ENCODE data around the gene FUOM. TPM values are rescaled to one million over a fixed set of nuclear protein-coding genes. Genes with fewer than 3 reads are reported as not detected.

Gene FUOM
- total RNA-seq, 2 donors from 2014 or later = 12.5 to 16.1 TPM

GRCh38 chr10:133318494-133319127 lies 39.2 kb downstream of the FUOM start:
- Histone ChIP-seq H3K4me1 (peaks cover 11% of the 10 kb centered on the region), H3K9me3 (no peaks in the 10 kb centered on the region), H3K27me3 (no peaks in the 10 kb centered on the region), H3K27ac (no peak overlapping the region), H3K4me3 (no peak overlapping the region), H3K36me3 (replicated peaks in 1 of 2; ENCODE audit: insufficient read depth in 1 of 2, low read depth in 2 of 2) (no peaks in the 10 kb centered on the region)
- peak; percentile 67 to 77 (median 68) for DNase-seq
- ATAC-seq = peak; percentile 93
- WGBS, 2 donors = 6 to 11% methylated on average over 17 to 50 of the region's 51 CpGs
- intact Hi-C loops (cut with DNase I) = no loop called here
- TF ChIP-seq POLR2A (IDR thresholded peaks at IDR 0.05) = no peak
- TF ChIP-seq CTCF (IDR thresholded peaks at IDR 0.05) = peak; percentile 65 to 81 (median 72)

GRCh38 chr10:133316732-133317131 lies 41.1 kb downstream of the FUOM start:
- Histone ChIP-seq H3K4me1 (peaks cover 11% of the 10 kb centered on the region), H3K9me3 (no peaks in the 10 kb centered on the region), H3K27ac (no peak overlapping the region), H3K27me3 (no peaks in the 10 kb centered on the region), H3K4me3 (no peak overlapping the region), H3K36me3 (replicated peaks in 1 of 2; ENCODE audit: insufficient read depth in 1 of 2, low read depth in 2 of 2) (no peaks in the 10 kb centered on the region)
- ATAC-seq (no peak), DNase-seq (no peak)
- 66 to 84% methylated on average over 3 to 6 of the region's 7 CpGs for WGBS, 2 donors
- intact Hi-C loops (cut with DNase I) = no loop called here
- no peak for TF ChIP-seq CTCF (IDR thresholded peaks at IDR 0.05)
- TF ChIP-seq POLR2A (IDR thresholded peaks at IDR 0.05) = no peak

GRCh38 chr10:133316266-133316665 lies 41.6 kb downstream of the FUOM start:
- no peak for DNase-seq
- H3K4me1 ChIP-seq = peaks cover 11% of the 10 kb centered on the region
- no peaks in the 10 kb centered on the region for H3K27me3 ChIP-seq
- H3K4me3 ChIP-seq = no peak overlapping the region
- H3K9me3 ChIP-seq = no peaks in the 10 kb centered on the region
- intact Hi-C loops (cut with DNase I) = no loop called here
- H3K27ac ChIP-seq = no peak overlapping the region
- WGBS, 2 donors = 85 to 87% methylated on average over 6 to 8 of the region's 9 CpGs
- TF ChIP-seq CTCF (IDR thresholded peaks at IDR 0.05) (no peak), POLR2A (IDR thresholded peaks at IDR 0.05) (no peak)
- ATAC-seq = no peak
- no peaks in the 10 kb centered on the region for H3K36me3 ChIP-seq (replicated peaks in 1 of 2; ENCODE audit: insufficient read depth in 1 of 2, low read depth in 2 of 2)

- no peak overlapping the region for H3K4me3 ChIP-seq
- no peaks in the 10 kb centered on the region for H3K9me3 ChIP-seq
- H3K4me1 ChIP-seq = peaks cover 11% of the 10 kb centered on the region
- WGBS, 2 donors = 82 to 90% methylated on average over 5 of the region's 5 CpGs
- no peaks in the 10 kb centered on the region for H3K36me3 ChIP-seq (replicated peaks in 1 of 2; ENCODE audit: insufficient read depth in 1 of 2, low read depth in 2 of 2)
- H3K27ac ChIP-seq = no peak overlapping the region
- DNase-seq = no peak
- H3K27me3 ChIP-seq = no peaks in the 10 kb centered on the region
- ATAC-seq = no peak
- intact Hi-C loops (cut with DNase I) = no loop called here
- TF ChIP-seq POLR2A (IDR thresholded peaks at IDR 0.05) (no peak), CTCF (IDR thresholded peaks at IDR 0.05) (no peak)
Measured at GRCh38 chr10:133315847-133316246, 42.0 kb downstream of the FUOM start.

- Histone ChIP-seq H3K9me3 (no peaks in the 10 kb centered on the region), H3K36me3 (replicated peaks in 1 of 2; ENCODE audit: insufficient read depth in 1 of 2, low read depth in 2 of 2) (no peaks in the 10 kb centered on the region), H3K4me1 (peaks cover 12% of the 10 kb centered on the region), H3K27ac (no peak overlapping the region), H3K4me3 (no peak overlapping the region), H3K27me3 (no peaks in the 10 kb centered on the region)
- TF ChIP-seq CTCF (IDR thresholded peaks at IDR 0.05) (no peak), POLR2A (IDR thresholded peaks at IDR 0.05) (no peak)
- 89 to 94% methylated on average over 11 to 12 of the region's 12 CpGs for WGBS, 2 donors
- ATAC-seq = no peak
- intact Hi-C loops (cut with DNase I) = no loop called here
- no peak for DNase-seq
Measured at GRCh38 chr10:133314911-133315310, 42.9 kb downstream of the FUOM start.

Data from body of pancreas (tissue), 4 donors.